Activated B cell treated with CpG ODN at 0.5 μM for 24 hours (primary cell): ENCODE measurements around the gene ZNF618. TPM values are rescaled to one million over a fixed set of nuclear protein-coding genes. Genes with fewer than 3 reads are reported as not detected.

Experiments used
- ATAC-seq: fragments of 200-7000 bp; cut with Tn5 transposase; one replicate; pipeline ENCODE4 v1.10.0; 2021; ENCODE audit warnings: low read depth, mild to moderate bottlenecking, moderate library complexity
- CTCF ChIA-PET: fragments of 350-600 bp; sonication (Branson Sonifier 250); formaldehyde crosslinking; loops from one replicate; lab custom pipeline; 2021; ENCODE audit warnings: antibody characterized with exemption; lab: Charles Lee
- POLR2A ChIA-PET: fragments of 350-600 bp; sonication (Branson Sonifier 250); formaldehyde crosslinking; loops from one replicate; lab custom pipeline; 2021; ENCODE audit warnings: antibody characterized with exemption; lab: Charles Lee
- DNase-seq: peaks from one replicate; pipeline ENCODE4 v3.0.0; 2022
- H3K27ac Mint-ChIP-seq: one replicate; pipeline ENCODE4 v1.8.0; 2020; ENCODE audit warnings: mixed read lengths
- H3K27me3 Mint-ChIP-seq: one replicate; pipeline ENCODE4 v1.8.0; 2021; ENCODE audit warnings: mixed read lengths
- H3K36me3 Mint-ChIP-seq: one replicate; pipeline ENCODE4 v1.8.0; 2021; ENCODE audit warnings: low read depth, mixed read lengths
- H3K4me1 Mint-ChIP-seq: one replicate; pipeline ENCODE4 v1.8.0; 2021; ENCODE audit warnings: mixed read lengths
- H3K4me3 Mint-ChIP-seq: one replicate; pipeline ENCODE4 v1.8.0; 2020; ENCODE audit warnings: mild to moderate bottlenecking, mixed read lengths
- H3K9me3 Mint-ChIP-seq: one replicate; pipeline ENCODE4 v1.8.0; 2020; ENCODE audit warnings: mixed read lengths
- intact Hi-C: fragments of 100-400 bp; cut with micrococcal nuclease; formaldehyde crosslinking; loops from one replicate; pipeline ENCODE4 v1.15.1; 2024
- total RNA-seq: library from RNA; stranded (reverse); gene quantifications from 2 replicates; pipeline ENCODE4 v1.2.3, GENCODE V29; 2022
- TF ChIP-seq, protein P1 (sequence below): fragments of 200-600 bp; IDR thresholded peaks from one replicate; pipeline ENCODE4 v1.8.0; 2022; ENCODE audit warnings: antibody characterized with exemption, mild to moderate bottlenecking

ZNF618 gene
- total RNA-seq, 1 donor from 2014 or later = 0.67 TPM

GRCh38 chr9:113907282-113907681 lies 31.2 kb downstream of the ZNF618 start:
- Mint-ChIP-seq H3K4me3 (no peak overlapping the region), H3K9me3 (peaks cover 11% of the 10 kb centered on the region), H3K36me3 (no peaks in the 10 kb centered on the region), H3K27ac (no peak overlapping the region), H3K27me3 (peaks cover 6% of the 10 kb centered on the region), H3K4me1 (no peaks in the 10 kb centered on the region)
- POLR2A ChIA-PET = no interaction called here
- TF ChIP-seq, protein P1, sequence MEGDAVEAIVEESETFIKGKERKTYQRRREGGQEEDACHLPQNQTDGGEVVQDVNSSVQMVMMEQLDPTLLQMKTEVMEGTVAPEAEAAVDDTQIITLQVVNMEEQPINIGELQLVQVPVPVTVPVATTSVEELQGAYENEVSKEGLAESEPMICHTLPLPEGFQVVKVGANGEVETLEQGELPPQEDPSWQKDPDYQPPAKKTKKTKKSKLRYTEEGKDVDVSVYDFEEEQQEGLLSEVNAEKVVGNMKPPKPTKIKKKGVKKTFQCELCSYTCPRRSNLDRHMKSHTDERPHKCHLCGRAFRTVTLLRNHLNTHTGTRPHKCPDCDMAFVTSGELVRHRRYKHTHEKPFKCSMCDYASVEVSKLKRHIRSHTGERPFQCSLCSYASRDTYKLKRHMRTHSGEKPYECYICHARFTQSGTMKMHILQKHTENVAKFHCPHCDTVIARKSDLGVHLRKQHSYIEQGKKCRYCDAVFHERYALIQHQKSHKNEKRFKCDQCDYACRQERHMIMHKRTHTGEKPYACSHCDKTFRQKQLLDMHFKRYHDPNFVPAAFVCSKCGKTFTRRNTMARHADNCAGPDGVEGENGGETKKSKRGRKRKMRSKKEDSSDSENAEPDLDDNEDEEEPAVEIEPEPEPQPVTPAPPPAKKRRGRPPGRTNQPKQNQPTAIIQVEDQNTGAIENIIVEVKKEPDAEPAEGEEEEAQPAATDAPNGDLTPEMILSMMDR = no peak
- CTCF ChIA-PET = no interaction called here
- no peak for DNase-seq
- intact Hi-C loops = no loop called here
- no peak for ATAC-seq

DNA sequence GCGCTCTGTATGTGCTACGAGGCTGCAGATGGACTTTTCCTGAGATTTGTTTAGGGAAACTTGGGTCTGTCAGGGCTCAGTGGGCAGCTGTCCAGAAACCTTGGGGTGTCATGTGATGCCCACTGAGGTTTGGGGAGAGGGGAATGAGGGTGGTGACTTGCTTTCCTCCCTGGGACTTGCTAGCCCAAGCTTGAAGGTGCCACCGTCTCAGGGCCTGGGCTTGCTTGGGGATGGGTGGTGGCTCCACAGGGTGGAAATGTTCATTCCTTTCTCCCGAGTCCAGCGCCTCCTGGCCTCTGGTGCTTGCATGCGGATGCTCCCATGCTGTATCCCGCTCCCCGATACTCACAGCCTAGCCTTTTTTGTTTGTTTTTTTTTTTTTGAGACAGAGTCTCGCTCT lies 33.3 kb downstream of the ZNF618 start:
- TF ChIP-seq, protein P1 = no peak
- CTCF ChIA-PET = no interaction called here
- peaks cover 6% of the 10 kb centered on the region for H3K27me3 Mint-ChIP-seq
- DNase-seq (no peak), ATAC-seq (no peak)
- POLR2A ChIA-PET = no interaction called here
- no peak overlapping the region for H3K27ac Mint-ChIP-seq
- no peak overlapping the region for H3K4me3 Mint-ChIP-seq
- H3K9me3 Mint-ChIP-seq = peaks cover under 1% of the 10 kb centered on the region
- H3K4me1 Mint-ChIP-seq = no peaks in the 10 kb centered on the region
- no peaks in the 10 kb centered on the region for H3K36me3 Mint-ChIP-seq
- intact Hi-C loops = no loop called here

- ChIA-PET POLR2A (no interaction called here), CTCF (no interaction called here)
- Mint-ChIP-seq H3K9me3 (no peaks in the 10 kb centered on the region), H3K27me3 (peaks cover 6% of the 10 kb centered on the region), H3K4me1 (no peaks in the 10 kb centered on the region), H3K4me3 (no peak overlapping the region), H3K27ac (no peak overlapping the region), H3K36me3 (no peaks in the 10 kb centered on the region)
- intact Hi-C loops = no loop called here
- TF ChIP-seq, protein P1 = no peak
- DNase-seq (no peak), ATAC-seq (no peak)
Measured at GRCh38 chr9:113910036-113910639, 34.0 kb downstream of the ZNF618 start.

DNA sequence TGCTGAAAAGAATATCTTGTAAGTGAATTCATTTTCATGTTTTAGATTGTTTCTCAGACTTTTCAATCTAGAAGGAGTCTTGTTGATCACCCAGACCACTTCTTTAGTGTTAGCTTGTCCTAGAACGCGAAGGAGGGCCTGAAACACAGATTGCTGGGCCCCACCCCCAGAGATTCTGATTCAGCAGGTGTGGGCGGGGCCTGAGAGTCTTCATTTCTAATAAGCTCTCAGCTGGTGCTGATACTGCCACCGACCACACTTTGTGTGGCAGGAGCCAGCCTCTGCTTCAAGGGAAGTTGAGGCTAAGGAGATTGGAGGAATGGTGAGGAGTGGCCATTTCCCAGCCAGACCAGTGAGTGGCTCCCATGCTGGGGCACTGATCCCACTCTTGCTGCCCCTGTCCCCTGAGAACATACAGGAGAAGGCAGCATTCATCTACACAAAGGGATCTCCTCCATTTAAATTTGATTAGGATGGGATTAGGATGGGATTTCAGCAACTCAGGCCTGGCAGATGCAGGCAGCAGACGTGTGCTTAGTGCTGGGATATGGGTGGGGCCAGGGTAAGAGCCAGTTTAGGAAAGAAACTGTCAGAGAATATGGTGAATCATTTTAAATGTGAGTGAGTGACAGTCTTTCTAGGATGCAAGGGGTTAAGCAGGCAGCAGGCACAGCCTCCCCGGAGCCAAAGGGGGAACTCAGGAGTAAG lies 35.9 kb downstream of the ZNF618 start:
- intact Hi-C loops = no loop called here
- DNase-seq = no peak
- Mint-ChIP-seq H3K4me1 (no peaks in the 10 kb centered on the region), H3K9me3 (no peaks in the 10 kb centered on the region), H3K27me3 (peaks cover 4% of the 10 kb centered on the region), H3K27ac (no peak overlapping the region), H3K36me3 (no peaks in the 10 kb centered on the region), H3K4me3 (no peak overlapping the region)
- TF ChIP-seq, protein P1 = no peak
- ChIA-PET CTCF (interaction anchor here (0.8 kb wide), 1 partner anchor 10 kb away, joined by 3 read pairs; no protein-coding TSS in a partner anchor), POLR2A (no interaction called here)
- no peak for ATAC-seq

GRCh38 chr9:113912816-113913215 lies 36.7 kb downstream of the ZNF618 start:
- H3K4me1 Mint-ChIP-seq = no peaks in the 10 kb centered on the region
- POLR2A ChIA-PET = no interaction called here

More at GRCh38 chr9:113912816-113913215, 36.7 kb downstream of the ZNF618 start:
- Mint-ChIP-seq H3K27me3 (peaks cover 4% of the 10 kb centered on the region), H3K4me3 (no peak overlapping the region), H3K9me3 (no peaks in the 10 kb centered on the region), H3K27ac (no peak overlapping the region), H3K36me3 (no peaks in the 10 kb centered on the region)
- intact Hi-C loops = no loop called here
- no peak for DNase-seq
- no peak for ATAC-seq
- CTCF ChIA-PET = no interaction called here
- TF ChIP-seq, protein P1 = no peak
